NCI-H2107 treated with DMSO at 0.1 percent for 48 hours (cell line): ENCODE results near the gene INPP5E.

Experiments used
- DNase-seq: peaks from one replicate; lab custom pipeline; 2025; ENCODE audit not compliant: unreplicated experiment; lab: John Stamatoyannopoulos, UW

Gene INPP5E

GRCh38 chr9:136448655-136449054, 9.0 kb upstream of the INPP5E start:
- no peak for DNase-seq

- DNase-seq = no peak
These were observed 7.6 kb upstream of the INPP5E start for GRCh38 chr9:136447173-136447778.

GRCh38 chr9:136445799-136446198, 6.2 kb upstream of the INPP5E start:
- DNase-seq = no peak

GRCh38 chr9:136444102-136444501, 4.5 kb upstream of the INPP5E start:
- no peak for DNase-seq

- no peak for DNase-seq
These were observed 4.0 kb upstream of the INPP5E start for GRCh38 chr9:136443687-136444086.

- DNase-seq = no peak
These were observed 3.4 kb upstream of the INPP5E start for GRCh38 chr9:136443087-136443486.

GRCh38 chr9:136442265-136442664, 2.6 kb upstream of the INPP5E start:
- no peak for DNase-seq

- DNase-seq = no peak
These were observed 2.1 kb upstream of the INPP5E start for GRCh38 chr9:136441681-136442245.

GRCh38 chr9:136441191-136441680, 1.6 kb upstream of the INPP5E start:
- no peak for DNase-seq

GRCh38 chr9:136438548-136439480, 831 bp downstream of the INPP5E start:
- no peak for DNase-seq

GRCh38 chr9:136437839-136438547, 1.7 kb downstream of the INPP5E start:
- DNase-seq = no peak

GRCh38 chr9:136437430-136437829, 2.2 kb downstream of the INPP5E start:
- no peak for DNase-seq

GRCh38 chr9:136436055-136436634, 3.5 kb downstream of the INPP5E start:
- no peak for DNase-seq

GRCh38 chr9:136434580-136435169, 5.0 kb downstream of the INPP5E start:
- DNase-seq = no peak

GRCh38 chr9:136433849-136434579, 5.6 kb downstream of the INPP5E start:
- DNase-seq = no peak

GRCh38 chr9:136433043-136433715, 6.5 kb downstream of the INPP5E start:
- DNase-seq = no peak

GRCh38 chr9:136432591-136432990, 7.1 kb downstream of the INPP5E start:
- no peak for DNase-seq

GRCh38 chr9:136431782-136432350, 7.8 kb downstream of the INPP5E start:
- DNase-seq = no peak
